Measurements from ENCODE around the gene TAF11.

DNA sequence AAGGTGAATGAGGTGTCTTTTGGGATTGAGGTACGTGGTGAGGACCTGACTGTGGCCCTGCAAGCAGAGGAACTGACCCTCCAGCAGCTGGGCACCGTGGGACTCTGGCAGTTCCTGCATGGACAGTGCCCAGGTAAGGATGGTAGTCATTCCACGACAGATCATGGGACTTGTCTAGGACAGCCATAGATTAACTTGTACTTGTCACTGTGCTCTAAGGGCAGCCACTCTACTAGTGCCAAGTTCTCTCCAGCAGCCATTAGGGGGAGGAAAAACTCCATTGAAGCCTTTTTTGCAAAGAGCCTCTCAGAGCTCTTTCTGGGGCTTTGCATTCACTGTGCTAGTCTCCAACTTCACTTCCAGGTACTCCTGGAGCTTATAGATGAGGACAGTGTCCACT, 20.4 kb downstream of the TAF11 start:
- TF ChIP-seq, protein P1, sequence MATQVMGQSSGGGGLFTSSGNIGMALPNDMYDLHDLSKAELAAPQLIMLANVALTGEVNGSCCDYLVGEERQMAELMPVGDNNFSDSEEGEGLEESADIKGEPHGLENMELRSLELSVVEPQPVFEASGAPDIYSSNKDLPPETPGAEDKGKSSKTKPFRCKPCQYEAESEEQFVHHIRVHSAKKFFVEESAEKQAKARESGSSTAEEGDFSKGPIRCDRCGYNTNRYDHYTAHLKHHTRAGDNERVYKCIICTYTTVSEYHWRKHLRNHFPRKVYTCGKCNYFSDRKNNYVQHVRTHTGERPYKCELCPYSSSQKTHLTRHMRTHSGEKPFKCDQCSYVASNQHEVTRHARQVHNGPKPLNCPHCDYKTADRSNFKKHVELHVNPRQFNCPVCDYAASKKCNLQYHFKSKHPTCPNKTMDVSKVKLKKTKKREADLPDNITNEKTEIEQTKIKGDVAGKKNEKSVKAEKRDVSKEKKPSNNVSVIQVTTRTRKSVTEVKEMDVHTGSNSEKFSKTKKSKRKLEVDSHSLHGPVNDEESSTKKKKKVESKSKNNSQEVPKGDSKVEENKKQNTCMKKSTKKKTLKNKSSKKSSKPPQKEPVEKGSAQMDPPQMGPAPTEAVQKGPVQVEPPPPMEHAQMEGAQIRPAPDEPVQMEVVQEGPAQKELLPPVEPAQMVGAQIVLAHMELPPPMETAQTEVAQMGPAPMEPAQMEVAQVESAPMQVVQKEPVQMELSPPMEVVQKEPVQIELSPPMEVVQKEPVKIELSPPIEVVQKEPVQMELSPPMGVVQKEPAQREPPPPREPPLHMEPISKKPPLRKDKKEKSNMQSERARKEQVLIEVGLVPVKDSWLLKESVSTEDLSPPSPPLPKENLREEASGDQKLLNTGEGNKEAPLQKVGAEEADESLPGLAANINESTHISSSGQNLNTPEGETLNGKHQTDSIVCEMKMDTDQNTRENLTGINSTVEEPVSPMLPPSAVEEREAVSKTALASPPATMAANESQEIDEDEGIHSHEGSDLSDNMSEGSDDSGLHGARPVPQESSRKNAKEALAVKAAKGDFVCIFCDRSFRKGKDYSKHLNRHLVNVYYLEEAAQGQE (IDR thresholded peaks at IDR 0.05; ENCODE audit: low read depth): no peak
- TF ChIP-seq NFIC (IDR thresholded peaks at IDR 0.05) (no peak), EP300 (IDR thresholded peaks at IDR 0.05; ENCODE audit: borderline replicate concordance) (no peak), TAF1 (IDR thresholded peaks at IDR 0.05; ENCODE audit: low read depth) (no peak)
- TF ChIP-seq, protein P2, sequence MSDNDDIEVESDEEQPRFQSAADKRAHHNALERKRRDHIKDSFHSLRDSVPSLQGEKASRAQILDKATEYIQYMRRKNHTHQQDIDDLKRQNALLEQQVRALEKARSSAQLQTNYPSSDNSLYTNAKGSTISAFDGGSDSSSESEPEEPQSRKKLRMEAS (IDR thresholded peaks at IDR 0.05): no peak

Measured in Ishikawa (cell line).